Stimulated activated CD8-positive, alpha-beta memory T cell treated with anti-CD3 and anti-CD28 coated beads, Interleukin-4, amount 100 ng/mL, for 24 hours (primary cell): Measurements from ENCODE around the gene DMAC2.
"Not testable (repeated sequence)": the region's sequence is repeated elsewhere in the genome, so short reads cannot be mapped to it uniquely, and the experiment has no call there.

Experiments
- DNase-seq: peaks from one replicate; pipeline ENCODE4 v3.0.0-alpha.2; 2020; ENCODE audit warnings: low read depth

The DMAC2 gene

GRCh38 chr19:41422456-41422855 is 17.3 kb downstream of the DMAC2 start:
- DNase-seq = no peak

GRCh38 chr19:41421973-41422372 is 17.7 kb downstream of the DMAC2 start:
- no peak for DNase-seq

- DNase-seq = no peak
Observed at GRCh38 chr19:41421314-41421713, 18.4 kb downstream of the DMAC2 start.

GRCh38 chr19:41420101-41420880 is 19.4 kb downstream of the DMAC2 start:
- no peak for DNase-seq

GRCh38 chr19:41416194-41416674 is 23.5 kb downstream of the DMAC2 start:
- DNase-seq = no peak

- no peak for DNase-seq
Observed at GRCh38 chr19:41415154-41415571, 24.5 kb downstream of the DMAC2 start.

DNA sequence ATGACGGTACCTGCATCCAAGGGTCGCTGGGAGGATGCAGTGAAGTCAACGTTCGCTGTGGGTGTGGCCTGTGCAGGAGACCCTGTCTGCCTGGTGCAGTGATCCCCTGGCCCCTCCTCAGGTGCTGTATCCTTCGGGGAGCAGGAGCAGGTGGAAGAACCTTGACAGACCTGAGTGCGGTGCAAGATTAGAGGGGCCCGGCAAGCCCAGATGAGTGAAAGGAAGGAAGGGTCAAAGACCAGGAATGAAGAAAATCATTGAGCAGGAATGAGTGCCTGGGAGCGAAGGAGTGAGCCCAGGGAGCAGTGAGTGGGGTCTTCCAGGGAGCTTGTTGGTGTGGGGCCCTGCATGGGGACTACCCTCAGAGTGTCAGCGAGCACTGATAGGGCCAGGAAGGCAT is 25.3 kb downstream of the DMAC2 start:
- no peak for DNase-seq

DNA sequence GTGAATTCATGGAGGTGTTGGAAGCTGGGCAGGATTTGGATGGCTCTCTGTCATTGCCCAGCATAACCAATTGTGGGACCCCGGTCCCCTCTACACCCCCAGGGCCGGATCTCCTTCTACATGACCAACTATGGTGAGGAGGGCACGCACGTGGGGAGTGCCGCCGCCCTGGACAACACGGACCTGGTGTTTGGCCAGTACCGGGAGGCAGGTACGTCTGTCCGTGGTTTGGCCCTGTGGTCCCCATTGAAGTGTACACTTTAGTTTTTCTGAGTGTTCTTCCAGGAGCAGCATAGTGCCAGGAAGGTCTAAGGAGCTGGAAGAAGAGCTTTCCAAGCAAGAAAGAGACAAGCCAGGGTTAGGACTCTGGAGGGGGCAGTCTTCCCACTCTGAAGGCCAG is 25.8 kb downstream of the DMAC2 start:
- no peak for DNase-seq

- DNase-seq = no peak
Observed at GRCh38 chr19:41412953-41413352, 26.8 kb downstream of the DMAC2 start.

DNA sequence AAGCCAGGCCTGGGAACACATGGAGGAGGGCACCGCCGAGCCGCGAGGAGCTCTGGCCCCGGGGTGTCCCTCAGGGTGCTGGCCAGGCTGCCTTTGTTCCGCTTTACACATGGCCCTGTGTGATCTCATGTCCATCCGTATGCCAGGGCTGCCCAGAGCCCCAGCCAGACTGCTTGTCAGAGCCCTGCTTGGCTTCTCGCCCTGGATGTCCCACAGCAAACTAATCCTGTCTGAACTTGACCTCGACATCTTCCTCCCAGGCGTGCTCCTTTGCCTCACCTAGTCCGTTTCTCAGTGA is 27.8 kb downstream of the DMAC2 start:
- DNase-seq = no peak

DNA sequence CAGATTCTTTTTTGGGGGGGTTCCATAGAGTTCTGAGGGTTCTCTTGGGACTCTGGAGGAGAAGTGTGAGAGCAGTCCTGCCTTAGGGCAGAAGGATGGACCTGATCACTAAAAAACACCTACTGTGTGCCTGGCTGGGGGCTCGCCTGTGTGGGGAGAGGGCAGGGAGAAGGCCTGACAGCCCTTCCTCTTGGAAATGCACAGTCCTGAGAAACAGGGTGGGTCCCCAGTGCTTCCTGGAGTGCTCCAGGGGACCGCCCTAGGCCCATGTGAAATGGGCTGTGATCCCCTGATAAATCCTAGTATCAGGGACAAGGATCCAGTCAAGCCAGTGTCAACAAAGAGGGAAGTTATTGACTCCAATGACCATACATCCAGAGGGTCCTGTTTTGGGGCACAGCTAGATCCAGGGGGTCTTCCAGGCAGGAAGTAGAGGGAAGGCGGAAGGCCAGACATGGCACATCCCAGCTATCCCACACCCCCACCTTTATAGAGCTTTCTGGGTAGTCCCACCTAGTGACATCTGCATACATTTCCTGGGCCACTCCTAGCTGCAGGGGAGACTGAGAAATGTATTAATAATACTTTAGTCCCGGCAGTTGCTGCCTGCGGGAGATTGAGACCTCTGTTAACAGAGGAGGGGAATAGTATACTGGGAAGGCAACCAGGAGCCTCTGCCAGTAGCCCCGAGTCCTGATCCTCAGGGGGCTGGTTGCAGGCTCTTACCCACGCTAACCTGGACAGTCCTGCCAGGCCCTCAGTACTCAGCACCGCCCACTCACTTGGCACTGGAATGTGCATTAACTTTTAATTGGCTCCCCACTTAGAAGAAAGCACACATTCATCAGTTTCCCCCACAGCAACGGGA is 28.4 kb downstream of the DMAC2 start:
- no peak for DNase-seq

- DNase-seq = no peak
Observed at GRCh38 chr19:41410336-41411054, 29.2 kb downstream of the DMAC2 start.

GRCh38 chr19:41409288-41409687 is 30.4 kb downstream of the DMAC2 start:
- DNase-seq = no peak

GRCh38 chr19:41408846-41409245 is 30.9 kb downstream of the DMAC2 start:
- not testable (repeated sequence) for DNase-seq

GRCh38 chr19:41408256-41408655 is 31.5 kb downstream of the DMAC2 start:
- DNase-seq = no peak

GRCh38 chr19:41407271-41407670 is 32.4 kb downstream of the DMAC2 start:
- DNase-seq = no peak

DNA sequence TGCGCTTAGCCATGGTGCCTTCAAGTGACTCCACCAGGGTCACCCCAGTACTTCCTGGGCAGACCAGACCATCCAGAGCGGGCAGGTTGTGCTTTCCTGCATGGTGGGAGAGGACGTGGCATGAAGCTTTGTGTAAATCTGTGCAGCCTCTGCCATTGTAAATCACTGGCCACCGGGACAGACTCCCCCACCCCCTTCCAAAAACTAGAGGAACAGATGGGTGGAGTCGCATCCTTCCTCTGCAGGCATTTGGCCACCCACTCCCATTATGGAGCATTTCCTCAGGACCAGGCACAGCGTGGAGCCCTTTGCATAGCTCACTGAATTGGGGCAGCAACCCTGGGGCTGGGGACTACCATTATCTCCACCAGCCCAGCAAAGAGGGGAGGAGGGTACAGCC is 33.9 kb downstream of the DMAC2 start:
- no peak for DNase-seq

GRCh38 chr19:41403181-41403970 is 36.3 kb downstream of the DMAC2 start:
- no peak for DNase-seq

- no peak for DNase-seq
Observed at GRCh38 chr19:41402010-41402409, 37.7 kb downstream of the DMAC2 start.

GRCh38 chr19:41401483-41401882 is 38.2 kb downstream of the DMAC2 start:
- DNase-seq = no peak

DNA sequence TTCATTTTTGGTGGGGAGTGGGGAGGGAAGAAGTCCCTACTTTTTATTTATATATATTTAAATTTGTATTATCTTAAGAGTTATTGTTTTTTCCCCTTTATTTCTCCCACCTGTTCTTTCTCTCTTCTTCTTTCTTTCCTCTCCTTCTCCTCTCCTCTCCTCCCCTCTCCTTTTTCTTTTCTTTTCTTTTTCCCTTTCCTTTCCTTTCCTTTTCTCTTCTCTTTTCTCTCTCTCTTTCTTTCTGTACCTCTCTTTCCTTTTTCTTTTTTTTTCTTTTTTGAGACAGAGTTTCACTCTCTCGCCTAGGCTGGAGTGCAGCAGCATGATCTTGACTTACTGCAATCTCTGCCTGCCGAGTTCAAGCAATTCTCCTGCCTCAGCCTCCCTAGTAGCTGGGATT is 40.2 kb downstream of the DMAC2 start:
- no peak for DNase-seq

GRCh38 chr19:41399091-41399490 is 40.6 kb downstream of the DMAC2 start:
- no peak for DNase-seq
